Glutamatergic neuron (in vitro differentiated cells): ENCODE measurements around the gene ETS1. TPM values are rescaled to one million over a fixed set of nuclear protein-coding genes. Genes with fewer than 3 reads are reported as not detected.
A peak's percentile ranks its signal among the peaks of the same experiment; 100 is the strongest.

ENCODE experiments used
- DNase-seq: peaks from one replicate; pipeline ENCODE4 v3.0.0; 2022
- H3K27ac Mint-ChIP-seq: one replicate; pipeline ENCODE4 v1.8.0; 2020; ENCODE audit warnings: mild to moderate bottlenecking, mixed read lengths, inconsistent platforms; ENCODE audit not compliant: unreplicated experiment
- H3K27me3 Mint-ChIP-seq: one replicate; pipeline ENCODE4 v1.8.0; 2020; ENCODE audit warnings: mild to moderate bottlenecking, moderate library complexity, mixed read lengths, inconsistent platforms; ENCODE audit not compliant: unreplicated experiment
- H3K36me3 Mint-ChIP-seq: one replicate; pipeline ENCODE4 v1.8.0; 2020; ENCODE audit warnings: mild to moderate bottlenecking, mixed read lengths, inconsistent platforms; ENCODE audit not compliant: unreplicated experiment
- H3K4me1 Mint-ChIP-seq: one replicate; pipeline ENCODE4 v1.8.0; 2020; ENCODE audit warnings: mild to moderate bottlenecking, low read depth, mixed read lengths, inconsistent platforms; ENCODE audit not compliant: unreplicated experiment
- H3K4me3 Mint-ChIP-seq: one replicate; pipeline ENCODE4 v1.8.0; 2020; ENCODE audit warnings: mild to moderate bottlenecking, mixed read lengths, inconsistent platforms; ENCODE audit not compliant: unreplicated experiment
- H3K9me3 Mint-ChIP-seq: one replicate; pipeline ENCODE4 v1.8.0; 2020; ENCODE audit warnings: mild to moderate bottlenecking, moderate library complexity, mixed read lengths, inconsistent platforms; ENCODE audit not compliant: unreplicated experiment
- long read RNA-seq: library from polyadenylated mRNA; unstranded; transcript quantifications from one replicate; pipeline ENCODE4 v2.0.0, GENCODE V29; 2020; ENCODE audit not compliant: unreplicated experiment
- total RNA-seq: library from RNA; stranded (reverse); fragmentation: NEBNext Ultra II Directional; extraction: Animal tissue kit (Norgen Biotek cat#: 25700); gene quantifications from one replicate; pipeline ENCODE4 v1.2.1, GENCODE V29; 2021; ENCODE audit not compliant: unreplicated experiment
- TF ChIP-seq, protein P1 (sequence below): fragments of 200-600 bp; sonication (generic); IDR thresholded peaks from one replicate; pipeline ENCODE4 v1.5.0; 2021; ENCODE audit not compliant: partially characterized antibody, unreplicated experiment

Gene ETS1, protein sequence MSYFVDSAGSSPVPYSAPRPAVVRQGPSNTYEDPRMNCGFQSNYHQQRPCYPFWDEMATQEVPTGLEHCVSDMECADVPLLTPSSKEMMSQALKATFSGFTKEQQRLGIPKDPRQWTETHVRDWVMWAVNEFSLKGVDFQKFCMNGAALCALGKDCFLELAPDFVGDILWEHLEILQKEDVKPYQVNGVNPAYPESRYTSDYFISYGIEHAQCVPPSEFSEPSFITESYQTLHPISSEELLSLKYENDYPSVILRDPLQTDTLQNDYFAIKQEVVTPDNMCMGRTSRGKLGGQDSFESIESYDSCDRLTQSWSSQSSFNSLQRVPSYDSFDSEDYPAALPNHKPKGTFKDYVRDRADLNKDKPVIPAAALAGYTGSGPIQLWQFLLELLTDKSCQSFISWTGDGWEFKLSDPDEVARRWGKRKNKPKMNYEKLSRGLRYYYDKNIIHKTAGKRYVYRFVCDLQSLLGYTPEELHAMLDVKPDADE
- 1.0 TPM for total RNA-seq
- long read RNA-seq: 0 reads

DNA sequence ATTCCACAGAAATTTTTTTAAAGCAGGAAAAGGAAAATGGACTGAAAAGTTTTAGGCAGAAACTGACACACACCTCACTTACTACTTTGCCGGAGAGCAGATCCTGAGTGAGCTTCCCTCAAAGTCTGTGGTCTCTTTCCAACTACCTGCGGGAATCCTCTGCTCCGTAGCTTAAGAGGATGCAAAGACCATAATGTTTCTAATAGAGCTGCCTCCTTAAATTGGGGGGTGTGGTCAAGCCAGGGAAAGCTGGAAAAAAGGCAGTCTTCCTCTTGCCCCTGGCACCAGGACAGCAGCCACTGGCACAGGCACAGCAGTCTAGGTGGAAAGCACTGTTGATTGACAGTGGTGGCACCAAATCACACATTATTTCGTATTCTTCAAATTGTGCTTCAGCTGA lies at the start of gene ETS1:
Gene ETS1, minus strand, starts transcription at position 144 of the 400 bp plus-strand sequence. CDS start 14,428 bp downstream, outside the sequence.
- Mint-ChIP-seq H3K27ac (no peak within 1 kb of the TSS), H3K4me1 (peaks cover 4% of the 10 kb centered on the region), H3K9me3 (no peaks in the 10 kb centered on the region), H3K36me3 (no peaks in the 10 kb centered on the region), H3K27me3 (peaks cover 2% of the 10 kb centered on the region), H3K4me3 (peak within 1 kb of the TSS; percentile 56)
- TF ChIP-seq, protein P1, sequence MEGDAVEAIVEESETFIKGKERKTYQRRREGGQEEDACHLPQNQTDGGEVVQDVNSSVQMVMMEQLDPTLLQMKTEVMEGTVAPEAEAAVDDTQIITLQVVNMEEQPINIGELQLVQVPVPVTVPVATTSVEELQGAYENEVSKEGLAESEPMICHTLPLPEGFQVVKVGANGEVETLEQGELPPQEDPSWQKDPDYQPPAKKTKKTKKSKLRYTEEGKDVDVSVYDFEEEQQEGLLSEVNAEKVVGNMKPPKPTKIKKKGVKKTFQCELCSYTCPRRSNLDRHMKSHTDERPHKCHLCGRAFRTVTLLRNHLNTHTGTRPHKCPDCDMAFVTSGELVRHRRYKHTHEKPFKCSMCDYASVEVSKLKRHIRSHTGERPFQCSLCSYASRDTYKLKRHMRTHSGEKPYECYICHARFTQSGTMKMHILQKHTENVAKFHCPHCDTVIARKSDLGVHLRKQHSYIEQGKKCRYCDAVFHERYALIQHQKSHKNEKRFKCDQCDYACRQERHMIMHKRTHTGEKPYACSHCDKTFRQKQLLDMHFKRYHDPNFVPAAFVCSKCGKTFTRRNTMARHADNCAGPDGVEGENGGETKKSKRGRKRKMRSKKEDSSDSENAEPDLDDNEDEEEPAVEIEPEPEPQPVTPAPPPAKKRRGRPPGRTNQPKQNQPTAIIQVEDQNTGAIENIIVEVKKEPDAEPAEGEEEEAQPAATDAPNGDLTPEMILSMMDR: no peak
- DNase-seq: no peak

DNA sequence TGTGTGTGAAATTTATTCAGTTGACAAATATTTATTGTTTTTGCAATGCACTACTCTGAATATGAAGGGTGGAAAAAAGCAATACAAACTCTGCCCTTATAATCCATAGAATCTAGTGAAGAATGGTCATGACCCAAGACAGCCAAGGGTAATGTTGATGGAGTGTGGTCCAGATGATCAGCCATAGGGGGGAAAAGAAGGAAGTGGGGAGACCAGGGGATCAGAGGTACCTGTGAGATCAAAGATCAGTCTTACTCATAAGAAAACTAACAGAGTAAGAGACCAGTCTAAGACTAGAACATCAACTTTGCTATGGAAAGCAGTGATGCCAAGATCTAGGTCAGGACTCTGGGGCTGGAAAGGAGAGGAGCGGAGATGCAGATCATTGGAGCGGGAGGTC lies 47.0 kb upstream of the ETS1 start:
- TF ChIP-seq, protein P1: no peak
- Mint-ChIP-seq H3K36me3 (no peaks in the 10 kb centered on the region), H3K4me1 (no peaks in the 10 kb centered on the region), H3K27me3 (no peaks in the 10 kb centered on the region), H3K4me3 (no peak overlapping the region), H3K27ac (no peak overlapping the region), H3K9me3 (no peaks in the 10 kb centered on the region)
- no peak for DNase-seq

DNA sequence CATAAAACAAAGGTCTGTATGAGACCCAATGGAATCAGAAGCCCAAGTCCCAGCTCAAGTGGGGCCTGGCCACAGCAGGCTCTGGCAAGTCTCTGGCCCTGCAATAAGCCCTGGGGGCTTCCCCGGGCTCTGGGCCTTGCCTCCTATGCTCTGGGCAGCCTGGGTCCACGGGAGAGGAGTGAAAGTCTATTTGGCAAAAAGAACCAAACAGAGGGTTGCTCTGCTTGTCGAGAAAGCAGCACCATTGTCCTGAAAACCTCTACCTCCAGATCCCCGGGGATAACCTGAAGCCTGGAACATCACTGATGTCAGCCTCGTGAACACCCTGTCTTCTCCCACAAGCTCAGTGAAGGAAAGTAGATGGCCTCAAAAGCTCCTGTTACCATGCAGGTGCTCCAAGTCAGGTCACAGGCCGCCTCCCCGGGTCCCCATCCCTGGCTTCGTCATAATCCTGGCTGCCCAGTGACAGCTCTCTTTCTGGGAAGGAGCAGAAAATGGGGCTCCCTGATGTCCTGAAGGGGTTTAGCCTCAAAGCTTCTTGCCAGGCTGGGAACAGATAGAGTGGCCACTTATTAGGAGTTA lies 46.1 kb upstream of the ETS1 start:
- no peak overlapping the region for H3K4me3 Mint-ChIP-seq
- DNase-seq: no peak
- H3K4me1 Mint-ChIP-seq: no peaks in the 10 kb centered on the region
- H3K9me3 Mint-ChIP-seq: no peaks in the 10 kb centered on the region
- no peaks in the 10 kb centered on the region for H3K36me3 Mint-ChIP-seq
- H3K27me3 Mint-ChIP-seq: peaks cover 2% of the 10 kb centered on the region
- TF ChIP-seq, protein P1: no peak
- no peak overlapping the region for H3K27ac Mint-ChIP-seq

DNA sequence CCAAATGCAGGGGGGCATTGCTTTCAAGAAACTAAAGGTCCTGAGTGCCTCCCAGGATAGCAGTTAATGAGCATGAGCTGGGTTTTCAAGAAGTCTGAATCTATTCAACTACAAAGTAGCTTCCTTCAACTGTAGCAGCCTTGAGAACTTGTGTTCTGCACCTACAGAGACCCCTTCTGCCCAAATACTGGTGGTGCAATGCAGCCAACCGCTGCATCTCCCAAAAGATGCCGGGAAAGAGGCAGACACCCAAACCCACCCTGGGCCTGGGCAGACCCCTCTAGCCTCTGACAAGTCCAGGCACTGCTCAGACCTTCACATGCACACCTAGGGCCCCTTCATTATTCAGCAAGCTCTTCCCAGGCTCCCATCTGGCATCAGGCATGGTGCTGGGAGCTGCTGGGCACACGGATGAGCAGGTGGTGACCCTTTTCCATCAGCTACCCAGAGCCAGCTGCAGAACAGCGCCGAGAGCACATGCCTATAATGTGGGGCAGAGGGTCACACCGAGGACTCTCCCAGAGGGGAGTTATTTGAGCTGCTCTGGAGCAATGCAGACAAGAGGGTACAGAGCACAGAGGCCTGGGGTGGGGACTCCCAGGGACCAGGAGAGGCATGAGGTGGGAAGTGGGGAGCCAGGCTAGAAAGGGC lies 44.9 kb upstream of the ETS1 start:
- Mint-ChIP-seq H3K4me3 (no peak overlapping the region), H3K4me1 (no peaks in the 10 kb centered on the region), H3K9me3 (no peaks in the 10 kb centered on the region), H3K27ac (no peak overlapping the region), H3K36me3 (no peaks in the 10 kb centered on the region), H3K27me3 (peaks cover 2% of the 10 kb centered on the region)
- TF ChIP-seq, protein P1: peak; percentile 54
- DNase-seq: peak; percentile 53
